NCI-H526 treated with DMSO at 0.1 percent for 48 hours (cell line): Measurements from ENCODE around the gene ULBP3.
"Not testable (repeated sequence)": the region's sequence is repeated elsewhere in the genome, so short reads cannot be mapped to it uniquely, and the experiment has no call there.

Experiments
- DNase-seq: peaks from one replicate; lab custom pipeline; 2025; lab: John Stamatoyannopoulos, UW

ULBP3 gene

DNA sequence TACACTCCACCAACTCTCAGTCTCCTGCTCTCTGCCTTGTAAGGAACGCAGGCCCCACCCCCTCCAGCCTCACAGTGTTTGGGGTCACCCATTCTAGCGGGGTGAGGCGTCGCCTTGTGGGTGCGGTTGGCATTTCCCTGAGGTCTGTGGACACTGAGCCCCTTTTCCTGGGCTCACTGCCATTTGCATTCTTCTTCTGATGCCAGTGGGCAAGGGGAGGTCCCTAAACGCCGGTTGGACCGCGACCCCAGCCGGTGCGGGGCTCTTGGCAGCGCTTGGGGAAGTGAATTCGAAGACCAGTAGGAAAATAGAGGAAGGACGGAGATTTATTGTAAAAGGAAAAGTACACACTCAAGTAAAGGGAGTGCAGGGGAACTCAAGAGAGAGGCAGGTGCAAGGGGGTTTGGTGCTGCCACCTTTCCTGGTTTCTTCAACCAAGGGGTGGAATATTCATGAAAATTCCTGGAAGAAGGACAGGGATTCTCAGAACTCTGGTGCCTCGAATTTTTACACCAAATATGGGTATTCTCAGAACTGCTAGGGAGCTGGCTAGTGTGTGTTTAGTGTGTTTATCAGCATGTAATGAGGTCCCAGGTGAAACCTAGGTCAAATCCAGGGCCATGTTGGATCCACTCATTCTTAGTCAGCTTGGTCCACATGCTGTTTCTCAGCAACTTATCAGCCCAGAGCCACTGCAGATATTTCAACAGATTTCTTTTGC lies 53.5 kb downstream of the ULBP3 start:
- DNase-seq: not testable (repeated sequence)

DNA sequence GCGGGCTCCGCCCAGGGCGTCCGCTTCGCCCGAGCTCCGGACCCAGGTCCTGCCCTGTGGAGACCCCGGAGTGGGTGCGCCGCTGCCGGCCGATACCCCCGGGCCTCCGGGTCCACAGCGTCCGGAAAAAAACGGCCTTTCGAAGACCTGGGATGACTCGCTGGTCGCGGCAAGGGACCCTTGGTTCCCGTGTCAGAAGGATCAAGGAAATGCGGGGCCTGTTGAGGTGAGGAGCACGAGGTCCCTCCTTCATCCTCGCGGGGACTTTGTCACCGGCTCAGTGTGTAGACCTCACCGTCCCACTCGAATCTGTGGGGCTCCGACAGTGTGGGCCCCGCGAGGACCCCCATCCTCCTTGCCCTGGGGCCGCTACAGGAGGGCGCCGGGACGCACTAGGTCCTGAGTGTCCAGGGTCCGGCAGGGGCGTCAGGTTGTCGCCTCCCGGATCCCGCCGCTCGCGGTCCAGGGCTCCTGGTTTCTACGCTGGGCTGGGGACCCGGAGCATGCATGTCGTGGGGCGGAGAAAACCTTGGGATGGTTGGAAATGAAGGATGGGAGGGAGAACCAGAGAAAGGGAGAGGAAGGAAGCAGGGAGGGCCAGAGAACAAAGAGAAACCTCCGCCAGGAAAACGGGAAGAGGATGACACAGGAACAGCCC lies 54.2 kb downstream of the ULBP3 start:
- DNase-seq: not testable (repeated sequence)

DNA sequence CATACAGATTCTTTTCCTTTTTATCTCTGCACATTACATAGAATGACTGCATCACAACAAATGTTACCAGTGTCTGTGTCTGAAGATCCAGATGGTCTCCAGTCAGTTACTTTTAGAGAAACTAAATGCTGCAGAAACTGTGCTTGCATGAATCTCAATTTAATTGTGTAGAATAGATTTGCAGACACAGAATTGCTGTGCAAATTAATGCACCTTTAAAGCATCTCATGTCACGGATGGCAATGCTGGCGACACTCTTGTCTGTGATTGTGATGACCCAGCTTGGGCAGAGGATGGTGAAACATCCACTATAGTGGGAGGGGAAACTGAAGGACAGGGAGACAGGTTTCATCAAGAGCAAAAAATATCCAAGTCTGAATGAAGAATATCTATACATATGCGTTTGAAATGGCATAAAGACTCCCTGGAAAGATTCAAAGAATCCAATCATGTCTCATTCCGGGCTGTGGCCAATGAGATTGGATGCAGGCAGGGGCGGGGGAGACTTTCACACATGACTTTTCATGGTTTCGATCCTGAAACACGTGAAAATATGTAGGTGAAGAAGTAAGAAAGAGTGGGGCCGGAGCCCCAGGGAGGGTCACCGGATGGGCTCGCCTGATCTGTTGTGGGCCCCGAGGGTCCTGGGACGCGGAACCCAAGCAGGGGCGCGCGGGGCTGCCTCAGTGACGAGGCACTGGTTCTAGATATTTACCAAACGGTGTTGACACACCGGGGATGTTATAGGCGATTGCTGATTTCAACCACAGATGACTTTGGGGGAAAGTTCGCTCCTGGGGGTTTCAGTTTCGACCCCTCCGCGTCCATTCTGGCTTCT lies 54.9 kb downstream of the ULBP3 start:
- DNase-seq: not testable (repeated sequence)

DNA sequence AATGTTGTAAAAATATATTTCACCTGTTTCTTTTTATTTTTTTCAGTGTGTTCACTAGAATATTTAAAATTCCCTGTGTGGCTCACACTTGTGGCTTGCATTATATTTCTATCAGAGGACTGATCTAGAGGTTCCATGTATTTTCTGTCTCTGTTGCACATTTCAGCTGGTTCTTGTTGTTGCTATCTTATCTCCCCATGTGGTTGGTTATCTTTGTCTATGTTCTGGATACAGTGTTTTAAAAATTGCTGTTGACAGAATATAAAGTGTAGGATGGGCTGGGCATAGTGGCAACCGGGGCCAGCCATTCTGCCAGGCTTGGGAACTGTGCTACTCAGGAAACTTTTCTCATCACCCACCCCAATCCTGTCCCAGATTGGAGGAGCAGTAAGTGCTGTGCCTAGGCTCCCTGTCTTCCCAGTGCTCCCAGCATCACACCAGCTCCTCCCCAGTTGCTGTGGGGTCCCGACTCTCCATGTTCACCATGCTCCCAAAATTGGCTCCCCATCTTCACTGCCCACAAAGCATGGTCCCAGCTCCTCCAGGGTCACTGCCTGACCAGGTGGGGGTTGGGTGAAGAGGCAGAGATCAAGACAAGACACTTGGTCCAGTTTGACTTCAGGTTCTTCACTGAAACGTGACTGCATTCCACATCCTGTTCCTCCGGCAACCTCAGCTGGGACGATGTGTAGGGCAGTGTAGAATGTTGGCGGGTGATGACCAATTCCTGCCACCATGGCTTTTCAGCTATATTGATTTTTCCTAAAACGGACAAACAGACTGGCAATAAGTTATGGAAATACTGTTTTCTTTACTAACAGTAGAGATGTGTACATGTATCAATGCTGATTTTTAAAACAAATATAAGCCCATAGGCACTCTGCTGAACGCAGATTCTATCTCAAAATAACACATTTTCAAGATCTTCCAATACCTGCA lies 55.8 kb downstream of the ULBP3 start:
- not testable (repeated sequence) for DNase-seq
